K562 (cell line): Measurements from ENCODE around the gene ZNF860.

ENCODE experiments used
- HMG20B ChIP-seq: fragments of 250-450 bp; sonication (Bioruptor Pico); IDR thresholded peaks from 2 replicates; pipeline ENCODE4 v1.5.0; 2021; ENCODE audit warnings: mild to moderate bottlenecking
- POLR2A ChIP-seq: fragments of 450-650 bp; conservative IDR thresholded peaks from 2 replicates; pipeline ENCODE4 v1.6.1; 2016
- POLR3A ChIP-seq: IDR thresholded peaks from 2 replicates; pipeline ENCODE4 v1.6.1; 2011; ENCODE audit warnings: borderline replicate concordance, mild to moderate bottlenecking, moderate library complexity; ENCODE audit not compliant: insufficient read length, insufficient read depth; ENCODE audit errors: extremely low read depth
- SMARCE1 ChIP-seq: fragments of 450-650 bp; IDR thresholded peaks from 2 replicates; pipeline ENCODE4 v1.7.1; 2016; ENCODE audit warnings: mild to moderate bottlenecking

DNA sequence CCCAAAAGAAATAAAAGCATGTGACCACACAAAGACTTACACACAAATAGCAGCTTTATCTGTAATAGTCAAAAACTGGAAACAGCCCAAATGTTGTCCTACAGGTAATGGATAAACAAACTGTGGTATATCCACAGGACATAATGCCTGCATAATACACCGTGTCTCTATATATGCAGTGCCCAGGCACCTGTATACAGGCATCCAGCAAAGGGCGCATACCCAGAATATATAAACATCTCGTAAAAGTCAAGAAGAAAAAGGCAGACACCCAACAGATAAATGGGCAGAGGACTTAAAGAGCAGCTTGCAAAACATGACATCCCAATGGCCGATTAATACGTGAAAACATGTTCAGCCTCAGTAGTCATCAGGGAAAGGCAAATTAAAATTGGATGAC is 7.7 kb upstream of the ZNF860 start:
- TF ChIP-seq POLR2A (no peak), SMARCE1 (no peak), POLR3A (no peak), HMG20B (CRISPR knock-in tag) (no peak)
